HG03135 (cell line): ENCODE data around the gene TREH.
"Not testable (repeated sequence)": the region's sequence is repeated elsewhere in the genome, so short reads cannot be mapped to it uniquely, and the experiment has no call there.

ENCODE experiments used
- ATAC-seq: cut with Tn5 transposase; IDR thresholded peaks from one replicate; pipeline ENCODE4 v1.9.1; 2021; ENCODE audit warnings: mild to moderate bottlenecking, moderate library complexity; ENCODE audit not compliant: unreplicated experiment

Gene TREH

GRCh38 chr11:118618115-118618990 is 61.1 kb downstream of the TREH start:
- ATAC-seq, result no peak

GRCh38 chr11:118615976-118616371 is 63.5 kb downstream of the TREH start:
- ATAC-seq, result no peak

- ATAC-seq, result no peak
Observed at GRCh38 chr11:118615282-118615975, 64.0 kb downstream of the TREH start.

- ATAC-seq, result no peak
Observed at GRCh38 chr11:118614511-118614910, 64.9 kb downstream of the TREH start.

- ATAC-seq, result no peak
Observed at GRCh38 chr11:118612378-118612777, 67.1 kb downstream of the TREH start.

GRCh38 chr11:118611433-118611795 is 68.0 kb downstream of the TREH start:
- ATAC-seq, result not testable (repeated sequence)

- ATAC-seq, result no peak
Observed at GRCh38 chr11:118610773-118611432, 68.5 kb downstream of the TREH start.

- ATAC-seq, result no peak
Observed at GRCh38 chr11:118610225-118610772, 69.2 kb downstream of the TREH start.

GRCh38 chr11:118609380-118610224 is 69.8 kb downstream of the TREH start:
- ATAC-seq, result no peak

- ATAC-seq, result no peak
Observed at GRCh38 chr11:118608360-118609227, 70.9 kb downstream of the TREH start.

- ATAC-seq, result no peak
Observed at GRCh38 chr11:118607401-118608359, 71.8 kb downstream of the TREH start, which contains the start of gene PHLDB1. Gene PHLDB1 (plus strand): TSS chr11:118607615. CDS start chr11:118613837, 6,222 bp downstream.
